MM.1S (cell line): ENCODE data around the gene RAB31.

Experiments used
- CTCF ChIP-seq: fragments of 300-600 bp; sonication (generic); IDR thresholded peaks from 2 replicates; pipeline ENCODE4 v1.5.1; 2016; ENCODE audit warnings: antibody characterized with exemption, low read length, mixed read lengths
- EZH2 ChIP-seq: fragments of 300-600 bp; sonication (generic); optimal IDR thresholded peaks from 2 replicates; pipeline ENCODE3; 2017; ENCODE audit warnings: low read depth, mild to moderate bottlenecking, antibody characterized with exemption, low read length, mixed read lengths
- EZH2phosphoT487 ChIP-seq: fragments of 300-600 bp; sonication (generic); IDR thresholded peaks from 2 replicates; pipeline ENCODE4 v1.6.1; 2018; ENCODE audit warnings: antibody characterized with exemption, low read length

- TF ChIP-seq CTCF (no peak), EZH2 (no peak), EZH2phosphoT487 (no peak)
These were observed 116.4 kb downstream of the RAB31 start for GRCh38 chr18:9824474-9824832.
